Measurements from ENCODE around the gene ELMO3. TPM values are rescaled to one million over a fixed set of nuclear protein-coding genes. Genes with fewer than 3 reads are reported as not detected.

Gene ELMO3
- total RNA-seq, 1 donor from 2014 or later, result 0.16 TPM

DNA sequence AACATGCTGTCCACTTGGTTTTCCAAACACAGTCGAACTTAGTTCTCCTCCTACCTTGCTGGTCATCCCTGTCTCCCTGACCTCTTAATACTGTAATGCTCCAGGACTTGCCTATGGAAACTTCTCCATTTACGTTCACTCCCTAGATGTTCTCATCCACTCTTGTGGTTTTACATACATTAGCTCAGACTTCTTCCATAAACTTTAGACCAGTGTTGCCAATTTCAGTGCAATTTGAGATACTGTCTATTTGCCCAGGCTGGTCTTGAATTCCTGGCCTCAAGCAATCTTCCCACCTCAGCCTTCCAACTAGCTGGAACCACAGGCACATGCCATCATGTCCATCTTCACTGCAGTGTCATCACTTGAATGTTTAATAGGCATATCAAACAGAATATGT, 16.6 kb upstream of the ELMO3 start:
- no peak for DNase-seq

DNA sequence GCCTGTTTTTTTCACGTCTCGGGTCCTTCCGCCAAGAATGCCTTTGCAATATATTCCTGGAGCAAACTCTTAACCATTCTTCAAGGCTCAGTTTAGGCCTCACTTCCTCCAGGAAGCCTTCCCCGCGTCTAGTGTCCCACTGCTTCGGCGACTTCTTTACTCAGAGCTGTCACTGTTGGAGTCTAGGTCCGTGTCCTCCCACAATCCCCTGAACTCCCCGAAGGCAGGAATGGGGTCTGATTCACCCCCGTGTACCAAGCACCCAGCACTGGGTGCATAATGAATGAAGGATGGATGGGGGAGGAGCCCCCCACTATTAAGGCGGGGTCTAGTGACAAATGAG, 15.7 kb upstream of the ELMO3 start:
- DNase-seq, result no peak

DNA sequence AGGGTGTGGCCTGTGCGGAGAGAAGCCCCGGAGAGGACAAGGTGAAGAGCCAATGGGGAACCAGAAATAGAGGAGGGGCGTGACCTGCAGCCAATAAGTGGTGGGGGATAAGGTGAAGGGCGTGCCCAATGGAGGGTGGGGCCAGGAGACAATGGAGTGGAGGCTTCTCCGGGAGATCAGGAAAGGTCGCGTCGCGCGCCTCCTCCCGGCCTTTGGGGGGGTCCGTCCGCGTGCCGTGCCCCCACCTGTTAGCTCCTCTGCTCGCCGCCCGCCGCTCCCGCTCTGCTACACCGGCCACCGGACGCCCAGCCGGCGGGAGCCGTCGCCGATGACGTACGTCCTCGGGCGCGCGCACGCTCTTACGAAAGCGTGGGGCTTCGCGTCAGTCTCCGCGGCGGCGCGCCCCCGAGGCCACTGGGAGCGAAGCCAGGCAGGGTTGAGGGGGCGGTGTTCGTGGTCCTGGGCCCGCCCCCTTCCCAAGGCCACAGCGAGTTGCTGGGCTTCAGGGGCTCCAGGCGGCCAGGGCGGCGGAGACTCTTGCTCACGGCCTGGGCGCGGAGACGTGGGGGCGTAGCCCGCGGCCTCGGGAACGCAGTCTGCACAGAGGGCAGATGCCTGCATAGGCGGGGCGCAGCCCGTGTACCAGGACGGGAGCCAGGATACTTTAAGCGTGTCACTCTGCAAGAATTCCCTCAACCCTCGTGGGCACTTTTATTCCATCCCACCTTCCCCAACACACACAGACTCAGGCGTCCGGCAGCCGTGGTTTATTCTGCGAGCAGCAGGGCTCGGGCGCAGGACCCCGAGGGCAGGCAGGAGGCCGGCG, 15.1 kb upstream of the ELMO3 start, which contains the start of gene MATCAP1:
Gene MATCAP1 (minus strand): TSS at position 337 of the 826 bp plus-strand sequence. CDS start 3,353 bp downstream, outside the sequence.
- peak; percentile 92 for DNase-seq

DNA sequence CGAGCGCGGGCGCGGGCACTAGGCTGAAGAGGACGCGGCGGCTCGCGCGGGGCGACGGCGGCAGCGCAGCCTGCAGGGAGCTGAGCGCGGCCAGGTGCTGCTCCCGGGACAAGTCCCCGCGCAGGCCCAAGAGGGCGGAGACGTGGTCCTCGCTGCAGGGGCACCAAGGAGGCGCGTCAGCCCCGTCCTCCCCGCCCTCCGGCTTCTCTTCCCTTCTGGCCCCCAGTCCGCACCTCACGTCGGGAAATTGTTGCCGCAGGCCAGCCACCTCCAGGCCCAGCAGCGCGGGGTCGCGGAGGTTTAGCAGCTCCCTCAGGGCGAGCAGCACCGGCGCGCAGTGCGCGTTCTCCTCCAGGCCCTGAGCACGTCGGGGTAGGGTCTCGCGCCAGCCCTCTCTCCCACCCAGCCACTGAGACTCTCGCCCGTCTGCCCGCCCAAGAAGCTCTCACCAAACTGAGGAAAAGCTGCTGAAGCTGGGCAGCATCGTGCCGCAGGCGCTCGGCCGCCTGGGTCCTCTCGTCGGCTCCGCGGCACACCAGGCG, 14.4 kb upstream of the ELMO3 start:
- no peak for DNase-seq

DNA sequence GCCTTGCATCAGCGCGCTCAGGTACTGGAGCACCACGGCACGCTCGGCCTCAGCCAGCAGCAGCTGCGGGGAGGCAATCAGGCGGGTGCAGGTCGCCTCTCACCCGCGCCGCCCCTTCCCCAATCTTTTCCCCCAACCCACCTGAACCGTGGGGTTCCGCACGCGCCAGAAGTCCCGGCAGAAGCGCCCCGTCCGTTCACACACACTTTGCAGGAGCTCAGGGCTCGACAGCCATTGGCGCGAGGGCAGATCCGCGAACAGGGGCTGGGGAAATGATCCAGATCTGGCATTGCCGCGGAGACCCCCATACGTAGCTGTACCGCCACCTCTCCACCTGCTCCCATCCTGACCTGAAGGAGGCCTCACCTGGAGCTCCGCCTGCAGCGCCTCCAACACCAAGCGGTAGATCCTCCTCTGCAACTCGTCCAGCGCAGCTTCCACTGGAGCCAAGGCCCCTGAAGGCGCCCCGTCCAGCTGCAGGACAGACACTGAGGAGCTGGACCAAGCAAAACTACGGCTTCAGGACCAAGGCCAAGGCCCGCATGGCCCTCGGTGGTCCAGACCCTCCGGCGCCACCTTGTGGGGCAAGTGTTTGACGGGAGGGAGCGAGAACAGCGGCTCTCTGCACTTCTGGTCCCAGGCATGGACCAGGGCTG, 13.8 kb upstream of the ELMO3 start:
- DNase-seq, result peak; percentile 46

DNA sequence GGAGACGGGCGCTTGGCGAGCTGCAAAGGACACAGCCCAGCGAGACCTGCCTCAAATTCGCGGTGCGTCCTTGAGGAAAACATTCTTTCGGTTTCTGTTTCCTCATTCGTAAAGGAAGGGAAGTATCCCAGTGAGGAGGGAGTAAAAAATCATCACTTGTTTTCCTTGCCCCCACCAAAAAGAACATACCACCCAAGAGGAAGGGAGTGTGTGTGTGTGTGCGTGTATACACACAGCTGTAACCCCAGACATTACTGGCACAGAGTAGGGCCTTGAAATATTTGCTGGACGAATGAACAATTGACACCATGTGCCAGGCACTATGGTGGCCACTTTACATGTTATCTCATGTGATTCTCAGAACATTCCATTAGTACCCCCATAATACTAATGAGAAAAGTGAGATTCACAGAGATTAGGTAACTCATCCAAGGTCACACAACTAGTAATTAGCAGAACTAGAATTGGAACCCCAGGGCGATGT, 13.2 kb upstream of the ELMO3 start:
- no peak for DNase-seq

DNA sequence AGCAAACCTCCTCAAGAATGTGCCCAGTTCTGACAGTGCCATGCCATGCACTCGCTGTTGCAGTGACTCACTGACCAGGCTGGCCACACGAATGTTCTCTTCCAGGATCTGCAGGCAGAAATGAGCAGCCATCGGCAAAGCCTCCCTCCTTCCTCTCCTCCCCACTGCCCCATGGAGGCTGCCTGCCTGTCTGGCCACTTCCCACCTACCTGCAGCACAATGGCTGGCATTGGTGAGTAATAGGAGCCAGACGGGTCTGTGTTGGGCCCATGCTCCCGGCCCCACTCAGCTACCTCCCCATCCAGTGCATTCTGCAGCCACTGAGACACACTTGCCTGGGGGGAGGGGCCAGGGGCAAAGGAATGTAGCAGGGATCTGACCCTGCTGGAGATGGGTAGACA, 12.4 kb upstream of the ELMO3 start:
- no peak for DNase-seq

DNA sequence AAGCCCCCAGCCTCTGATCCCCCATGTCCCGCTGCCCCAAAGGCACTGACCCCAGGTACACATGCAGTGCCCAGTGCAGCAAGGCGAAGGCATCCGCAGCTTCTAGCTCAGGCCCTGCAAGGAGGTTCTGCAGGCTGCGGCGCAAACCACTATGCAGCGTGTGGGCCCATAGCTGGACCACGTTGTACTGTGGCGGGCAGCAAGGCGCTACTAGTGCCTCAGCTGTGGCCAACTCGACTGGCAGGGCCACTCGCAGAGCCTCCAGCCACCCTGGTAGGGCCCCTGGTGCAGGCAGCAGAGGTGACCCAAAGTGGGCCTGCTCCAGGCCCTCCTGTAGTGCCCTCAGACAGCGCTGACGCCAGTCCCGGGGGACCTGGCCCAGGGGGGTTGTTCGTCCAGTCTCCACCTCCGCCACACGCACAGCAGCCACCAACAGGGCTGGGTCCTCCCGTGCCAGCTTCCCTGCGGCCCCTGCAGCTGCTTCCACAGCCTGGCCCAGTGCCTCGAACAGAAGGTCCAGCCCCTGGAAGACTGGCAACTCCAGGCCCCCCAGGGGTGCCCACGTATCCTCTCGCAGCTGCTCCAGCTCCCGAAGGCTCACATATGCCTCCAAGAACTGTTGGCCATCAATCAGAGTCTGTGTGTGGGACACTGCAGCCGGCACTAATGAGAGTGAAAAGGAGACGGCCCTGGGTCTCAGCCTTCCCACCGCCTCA, 11.6 kb upstream of the ELMO3 start:
- no peak for DNase-seq

DNA sequence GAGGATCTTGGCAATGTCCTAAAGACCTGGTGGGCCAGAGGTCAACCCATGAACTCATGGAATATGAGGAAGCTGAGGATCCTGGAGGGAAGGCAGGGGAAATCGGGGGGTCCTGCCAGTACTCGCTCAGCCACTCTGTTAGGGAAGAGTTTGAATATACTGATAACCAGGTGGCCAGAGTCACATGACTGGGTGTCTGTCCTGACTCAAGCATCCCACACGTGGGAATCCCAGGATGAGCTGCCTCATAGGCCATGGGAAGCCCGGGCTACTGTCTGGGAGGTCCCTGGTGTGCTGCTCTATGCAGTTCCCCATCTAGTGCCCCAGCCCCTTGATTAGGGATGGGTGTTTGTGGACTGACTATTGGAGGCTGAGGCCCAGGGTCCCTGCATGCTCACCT, 10.6 kb upstream of the ELMO3 start:
- DNase-seq, result no peak

DNA sequence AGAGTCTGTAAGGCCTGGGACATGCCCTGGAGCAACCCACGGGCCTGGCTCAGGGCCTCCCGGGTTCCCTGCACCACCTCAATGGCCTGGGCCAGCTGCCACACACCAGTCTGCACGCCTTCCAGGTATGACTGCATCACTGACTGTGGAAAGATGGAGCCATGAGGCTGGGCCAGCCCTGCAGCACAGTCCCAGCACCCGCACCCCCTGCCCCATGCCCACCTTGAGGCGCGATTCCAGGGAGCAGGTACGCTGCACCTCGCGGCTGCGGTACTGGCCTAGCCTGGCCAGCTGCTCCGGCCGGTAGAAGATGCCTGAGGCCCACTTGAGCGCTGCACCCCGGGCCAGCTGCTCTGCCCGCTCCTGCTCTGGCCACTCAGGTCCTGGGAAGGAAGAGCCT, 10.1 kb upstream of the ELMO3 start:
- DNase-seq, result no peak

DNA sequence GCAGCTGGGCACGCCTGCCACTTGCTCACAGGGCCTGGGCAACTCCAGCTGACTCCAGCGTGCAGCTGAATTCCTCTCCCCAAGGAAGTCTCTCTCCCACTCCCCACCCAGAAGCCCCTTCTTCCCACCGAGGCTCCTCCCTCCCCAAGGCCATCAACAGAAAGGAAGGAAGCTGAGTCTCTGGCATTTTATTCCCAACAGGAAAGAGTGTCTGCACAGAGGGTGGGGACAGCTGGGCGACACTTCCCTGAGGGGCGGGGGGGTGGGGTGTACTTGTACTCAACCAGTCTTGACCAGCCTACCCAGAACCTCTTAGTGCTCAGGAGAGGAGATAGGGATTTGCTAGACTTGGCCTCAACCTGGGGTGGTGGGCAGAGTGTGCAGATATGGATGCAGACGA, 8.9 kb upstream of the ELMO3 start, which contains the start of gene EXOC3L1:
Gene EXOC3L1 (minus strand): TSS at position 96 of the 400 bp plus-strand sequence. CDS start 460 bp downstream, outside the sequence.
- DNase-seq, result no peak

DNA sequence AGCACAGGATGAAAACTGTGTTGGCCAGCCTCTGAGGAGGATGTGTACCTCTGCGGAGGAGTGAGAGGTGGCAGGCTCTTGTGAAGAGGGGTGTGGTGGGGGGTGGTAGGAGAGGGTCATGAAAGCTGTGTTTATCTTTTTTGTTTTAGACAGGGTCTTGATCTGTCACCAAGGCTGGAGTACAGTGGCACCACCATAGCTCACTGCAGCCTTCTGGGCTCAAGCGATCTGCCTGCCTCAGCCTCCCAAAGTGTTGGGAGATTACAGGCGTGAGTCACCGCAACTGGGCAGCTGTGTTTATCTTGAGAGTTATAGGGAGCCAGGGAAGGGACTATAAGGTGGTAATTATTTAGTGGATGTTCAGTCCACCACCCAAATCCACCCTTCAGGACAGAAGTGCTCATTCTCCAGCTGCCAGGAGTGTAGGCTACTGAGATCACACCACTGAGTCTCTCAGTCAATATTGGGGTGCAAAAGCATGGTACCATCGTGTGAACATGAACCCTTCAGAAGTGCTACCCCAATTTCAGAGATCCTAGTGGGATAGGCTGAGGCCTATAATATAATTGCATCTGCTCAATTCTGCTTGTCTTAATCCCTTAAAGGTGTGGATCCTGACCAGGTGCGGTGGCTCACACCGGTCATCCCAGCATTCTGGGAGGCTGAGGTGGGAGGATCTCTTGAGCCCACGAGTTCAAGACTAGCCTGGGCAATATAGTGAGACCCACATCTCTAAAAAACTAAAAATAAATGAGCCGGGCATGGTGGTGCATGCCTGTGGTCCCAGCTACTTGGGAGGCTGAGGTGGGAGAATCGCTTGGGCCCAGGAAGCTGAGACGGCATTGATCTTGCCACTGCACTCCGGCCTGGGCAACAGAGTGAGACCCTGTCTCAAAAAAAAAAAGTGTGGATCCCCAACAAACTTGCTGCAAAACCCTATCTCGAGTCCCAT, 8.2 kb upstream of the ELMO3 start:
- no peak for DNase-seq

DNA sequence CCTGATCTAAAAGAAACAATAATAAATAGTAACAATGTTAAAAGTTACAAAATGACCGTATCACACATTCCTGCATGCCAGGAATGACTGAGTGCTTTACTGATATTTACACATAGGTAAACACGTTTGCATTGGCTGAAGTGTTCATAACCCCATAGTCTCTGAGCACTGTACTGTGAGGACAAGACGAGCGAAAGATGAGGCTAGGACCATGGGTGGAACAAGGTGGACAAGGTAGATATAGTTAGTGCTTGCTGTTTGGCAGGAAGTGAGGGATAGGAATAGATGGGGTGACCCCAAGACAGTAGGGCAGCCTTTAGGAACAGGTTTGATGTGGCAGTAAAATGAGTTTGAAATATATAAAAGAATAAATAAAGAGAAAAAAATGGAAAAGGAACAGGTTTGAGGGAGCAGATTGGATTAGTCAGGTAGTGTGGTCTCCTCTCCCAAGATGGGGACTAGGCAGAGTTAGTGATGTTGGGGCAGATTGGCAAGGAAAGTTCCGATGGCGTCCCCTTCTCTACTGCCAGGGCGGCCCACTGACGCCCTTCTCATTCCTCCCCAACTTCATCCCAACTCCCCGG, 7.4 kb upstream of the ELMO3 start:
- DNase-seq, result no peak

DNA sequence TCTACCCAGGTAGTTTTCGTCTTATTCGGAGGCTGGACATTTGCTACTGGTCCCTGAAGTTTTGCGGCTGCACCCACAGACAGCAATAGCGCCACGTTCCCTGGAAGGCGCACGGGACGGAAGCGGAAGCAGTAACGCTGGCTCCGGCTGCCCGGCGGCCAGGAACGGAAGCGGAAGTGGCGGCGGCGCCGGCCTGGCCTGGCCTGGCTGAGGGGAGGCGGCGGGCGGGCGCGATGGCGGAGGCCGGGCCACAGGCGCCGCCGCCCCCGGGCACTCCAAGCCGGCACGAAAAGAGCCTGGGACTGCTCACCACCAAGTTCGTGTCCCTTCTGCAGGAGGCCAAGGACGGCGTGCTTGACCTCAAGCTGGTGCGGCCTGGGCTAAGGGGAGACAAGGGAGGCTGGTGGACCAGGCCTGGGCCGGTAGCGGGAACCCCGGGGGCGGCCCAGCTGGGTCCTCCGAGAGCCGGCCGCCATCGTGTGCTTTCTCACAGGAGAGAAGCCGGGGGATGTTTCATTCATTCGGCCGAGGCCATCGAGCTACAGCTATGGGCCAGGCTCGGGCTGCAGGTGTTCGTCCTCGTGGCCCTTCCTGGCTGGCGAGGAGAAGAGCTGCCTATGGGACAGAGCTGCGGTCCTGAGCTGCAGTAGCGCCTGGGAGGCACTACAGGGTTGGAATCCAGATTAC, 6.8 kb upstream of the ELMO3 start, which contains the start of gene E2F4:
Gene E2F4 (plus strand): TSS at position 161 of the 687 bp plus-strand sequence. CDS start 73 bp downstream, at position 234.
- peak; percentile 91 for DNase-seq

DNA sequence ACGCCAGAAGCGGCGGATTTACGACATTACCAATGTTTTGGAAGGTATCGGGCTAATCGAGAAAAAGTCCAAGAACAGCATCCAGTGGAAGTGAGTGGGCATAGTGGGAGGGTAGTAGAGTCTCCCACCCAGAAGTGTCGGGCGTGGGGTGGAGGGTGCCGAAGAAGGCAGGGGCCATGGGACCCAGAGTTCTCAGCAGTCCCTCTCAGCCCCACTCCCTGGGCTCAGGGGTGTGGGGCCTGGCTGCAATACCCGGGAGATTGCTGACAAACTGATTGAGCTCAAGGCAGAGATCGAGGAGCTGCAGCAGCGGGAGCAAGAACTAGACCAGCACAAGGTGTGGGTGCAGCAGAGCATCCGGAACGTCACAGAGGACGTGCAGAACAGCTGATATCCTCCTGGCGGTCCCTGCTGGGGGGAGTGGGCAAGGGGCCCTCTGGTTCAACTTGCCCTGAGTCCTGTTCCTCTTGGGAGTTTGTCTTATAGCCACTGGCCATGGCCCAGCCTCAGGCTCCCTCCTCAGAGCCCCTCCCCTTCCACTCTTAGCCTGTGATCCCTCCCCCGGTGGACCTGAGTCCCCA, 6.1 kb upstream of the ELMO3 start:
- no peak for DNase-seq

DNA sequence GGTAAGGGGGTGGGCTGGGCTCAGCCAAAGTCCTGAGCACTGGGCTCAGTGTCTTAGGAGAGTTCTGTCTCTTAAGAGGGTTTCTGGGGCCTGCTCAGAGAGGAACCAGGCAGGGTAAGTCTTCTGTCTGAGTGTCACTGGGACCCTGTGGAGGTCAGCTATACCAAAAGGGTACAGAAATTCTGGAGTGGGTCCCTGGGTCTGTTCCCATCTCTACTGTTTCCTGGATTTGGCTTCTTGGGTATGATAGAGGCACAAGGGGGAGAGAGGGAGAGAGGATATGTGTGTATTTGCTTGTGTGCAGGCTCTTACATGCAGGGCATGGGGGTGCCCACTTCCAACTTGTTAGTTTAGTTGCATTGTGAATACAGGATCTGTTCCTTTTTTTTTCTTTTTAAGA, 5.4 kb upstream of the ELMO3 start:
- no peak for DNase-seq

DNA sequence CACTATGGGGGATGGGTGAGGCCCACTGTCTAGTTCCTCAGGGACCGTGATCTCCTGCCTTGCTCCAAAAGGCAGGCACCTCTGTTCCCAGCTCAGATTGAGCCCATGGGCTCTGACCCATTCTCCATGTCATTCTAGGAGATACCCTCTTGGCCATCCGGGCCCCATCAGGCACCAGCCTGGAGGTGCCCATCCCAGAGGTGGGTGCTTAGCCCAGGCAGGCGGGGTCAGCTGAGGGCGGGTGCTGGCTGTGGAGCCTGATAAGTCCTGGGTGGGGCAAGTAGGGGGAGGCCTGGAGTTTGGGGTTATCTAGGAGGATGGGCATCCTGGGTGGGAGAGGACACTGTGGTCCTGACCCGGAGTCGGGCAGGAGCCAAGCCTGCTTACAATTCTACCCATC, 4.7 kb upstream of the ELMO3 start:
- no peak for DNase-seq

DNA sequence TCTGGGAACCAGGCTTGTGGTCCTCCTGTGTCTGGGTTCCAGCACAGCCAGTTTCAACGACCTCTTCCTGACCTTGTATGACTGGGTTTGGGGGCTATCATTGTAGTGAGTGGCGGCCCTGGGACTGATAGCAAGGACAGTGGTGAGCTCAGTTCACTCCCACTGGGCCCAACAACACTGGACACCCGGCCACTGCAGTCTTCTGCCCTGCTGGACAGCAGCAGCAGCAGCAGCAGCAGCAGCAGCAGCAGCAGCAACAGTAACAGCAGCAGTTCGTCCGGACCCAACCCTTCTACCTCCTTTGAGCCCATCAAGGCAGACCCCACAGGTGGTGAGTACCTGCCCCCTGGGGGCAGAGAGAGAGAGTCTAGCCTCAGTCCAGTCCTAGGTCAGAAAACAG, 3.3 kb upstream of the ELMO3 start:
- no peak for DNase-seq

DNA sequence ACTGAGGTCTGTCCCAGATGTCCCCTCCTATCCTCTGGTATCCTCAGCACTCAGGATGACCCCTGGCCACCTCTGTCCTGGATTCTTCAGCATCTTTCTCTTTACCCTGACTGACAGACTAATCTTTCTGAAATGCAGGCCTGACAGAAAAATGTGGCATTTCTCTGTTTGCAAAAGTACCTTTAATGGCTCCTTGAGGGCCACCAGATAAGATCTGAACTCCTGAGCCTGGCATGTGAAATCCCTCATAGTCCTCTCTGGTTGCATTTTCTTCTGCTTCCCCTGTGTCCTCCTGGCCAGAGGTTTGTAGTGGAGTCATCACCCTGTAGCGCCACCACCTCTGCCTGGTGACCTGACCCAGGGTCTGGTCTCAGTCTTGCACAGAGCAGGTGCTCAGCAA, 2.0 kb upstream of the ELMO3 start:
- DNase-seq, result no peak

DNA sequence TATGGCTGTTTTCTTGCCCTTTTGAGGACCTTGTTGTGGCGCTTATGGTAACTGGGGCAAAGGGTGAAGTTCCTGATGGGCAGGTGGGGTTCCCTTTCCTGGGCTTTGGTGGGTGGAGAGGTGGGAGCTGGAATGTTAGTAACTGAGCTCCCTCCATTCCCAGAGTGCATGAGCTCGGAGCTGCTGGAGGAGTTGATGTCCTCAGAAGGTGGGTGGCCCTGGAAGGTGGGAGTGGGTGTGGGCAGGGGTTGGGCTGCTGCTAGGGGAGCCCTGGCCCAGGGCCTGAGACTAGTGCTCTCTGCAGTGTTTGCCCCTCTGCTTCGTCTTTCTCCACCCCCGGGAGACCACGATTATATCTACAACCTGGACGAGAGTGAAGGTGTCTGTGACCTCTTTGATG, 1.2 kb upstream of the ELMO3 start:
- DNase-seq, result no peak

Data from occipital lobe (tissue), 2 donors.